Activated naive CD4-positive, alpha-beta T cell treated with anti-CD3 and anti-CD28 coated beads, Interleukin-2, amount 50 U/mL, for 72 hours (primary cell): ENCODE results near the gene FAM83D. TPM values are rescaled to one million over a fixed set of nuclear protein-coding genes. Genes with fewer than 3 reads are reported as not detected.

ENCODE experiments used
- ATAC-seq, 2 donors: fragments of 150-1000 bp; cut with Tn5 transposase; 2 replicates each; pipeline ENCODE4 v1.10.0; 2021; ENCODE audit warnings: mild to moderate bottlenecking in 2 of 2, moderate library complexity in 2 of 2
- DNase-seq, 2 donors: peaks; one replicate each; pipeline ENCODE4 v3.0.0; 2021 to 2022; ENCODE audit warnings: low spot score in 2 of 2
- H3K27ac Mint-ChIP-seq, 2 donors: one replicate each; pipeline ENCODE4 v1.8.0; 2022; ENCODE audit warnings: mild to moderate bottlenecking in 2 of 2, mixed read lengths in 2 of 2
- H3K36me3 Mint-ChIP-seq, 2 donors: one replicate each; pipeline ENCODE4 v1.8.0; 2022; ENCODE audit warnings: mixed read lengths in 2 of 2
- H3K9me3 Mint-ChIP-seq, 2 donors: one replicate each; pipeline ENCODE4 v1.8.0; 2022; ENCODE audit warnings: mixed read lengths in 2 of 2
- total RNA-seq, 2 donors: library from RNA; stranded (reverse); gene quantifications; one replicate each; pipeline ENCODE4 v1.2.3, GENCODE V29; 2022

FAM83D gene
- total RNA-seq, 2 donors from 2014 or later, result 14.5 to 18.4 TPM

DNA sequence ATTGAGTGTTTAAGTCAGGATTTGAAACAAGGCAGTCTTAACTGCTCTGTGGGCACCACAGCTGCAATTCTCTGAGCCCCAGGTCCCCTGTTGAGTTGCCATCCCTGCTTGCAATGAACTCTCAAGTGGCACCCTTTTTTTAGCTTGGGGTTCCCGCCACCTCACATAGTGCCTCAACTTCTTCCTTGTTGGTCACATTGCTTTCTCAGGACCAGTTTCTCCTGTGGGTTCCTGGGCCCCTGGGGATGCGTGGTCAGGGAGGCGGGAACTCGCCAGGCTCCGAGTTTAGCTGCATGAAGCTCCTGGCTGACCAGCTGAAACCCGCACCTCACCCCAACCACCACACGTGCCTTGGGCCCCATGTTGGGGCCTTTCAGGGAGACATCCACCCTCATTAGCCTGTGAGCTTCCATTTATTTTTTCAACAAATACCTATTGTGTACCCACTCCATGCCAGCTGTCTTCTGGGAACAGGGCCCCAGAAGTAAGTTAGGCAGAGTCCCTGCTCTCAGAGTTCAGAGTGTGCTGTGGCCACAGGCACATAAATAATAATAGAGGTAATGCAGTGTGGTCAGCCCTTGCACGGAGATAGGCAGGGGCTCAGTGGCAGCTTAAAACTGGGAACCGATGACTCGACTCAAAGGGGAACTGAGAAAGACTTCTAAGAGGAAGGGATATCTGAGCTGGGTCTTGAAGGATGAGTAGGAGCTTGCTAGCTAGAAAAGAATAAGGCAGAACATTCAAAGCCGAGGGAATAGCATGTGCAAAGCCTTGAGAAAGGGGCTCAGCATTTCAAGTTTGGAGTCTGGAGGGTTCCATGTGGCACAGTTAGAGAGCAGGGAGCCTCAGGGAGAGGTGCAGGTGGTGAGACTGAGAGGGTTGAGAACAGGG is 33.9 kb upstream of the FAM83D start:
- DNase-seq (no peak), ATAC-seq (peak; percentile 12 to 50)
- H3K27ac Mint-ChIP-seq, result peak overlapping the region; percentile 58 to 75
- H3K9me3 Mint-ChIP-seq, result no peaks in the 10 kb centered on the region
- H3K36me3 Mint-ChIP-seq, result peaks cover 5 to 14% of the 10 kb centered on the region in 2 donors

DNA sequence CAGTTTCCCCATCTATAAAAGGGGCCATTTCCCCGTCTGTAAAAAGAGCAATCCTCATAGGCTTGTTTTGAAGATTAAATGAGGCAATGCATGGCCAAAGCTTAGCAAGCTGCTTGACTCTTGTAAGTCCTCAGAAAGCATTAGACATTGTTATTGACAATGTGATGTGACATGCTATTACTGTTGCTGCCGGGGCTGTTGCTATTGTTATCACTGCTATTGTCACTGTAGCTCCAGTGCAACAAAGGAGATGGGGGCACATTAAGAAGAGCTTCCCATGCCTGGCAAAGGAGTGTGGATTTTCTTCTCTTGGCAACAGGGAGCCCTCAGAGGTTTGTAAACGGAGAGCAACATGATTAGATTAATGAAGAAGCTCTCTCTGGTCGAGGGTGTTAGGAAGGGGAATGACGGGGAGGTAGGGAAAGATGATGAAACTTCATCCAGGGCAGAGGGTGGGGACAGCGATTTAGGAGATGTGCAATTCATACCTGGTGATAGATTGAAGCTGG is 33.1 kb upstream of the FAM83D start:
- Mint-ChIP-seq H3K9me3 (no peaks in the 10 kb centered on the region), H3K36me3 (peaks cover 5 to 20% of the 10 kb centered on the region in 2 donors), H3K27ac (peak overlapping the region; percentile 75 to 94)
- DNase-seq, result no peak
- peak in 1 of 2 donors; percentile 3 for ATAC-seq

- Mint-ChIP-seq H3K9me3 (no peaks in the 10 kb centered on the region), H3K36me3 (peaks cover 5 to 20% of the 10 kb centered on the region in 2 donors), H3K27ac (peak overlapping the region; percentile 75 to 94)
- ATAC-seq (peak; percentile 68 to 82), DNase-seq (peak; percentile 79 to 86)
Observed at GRCh38 chr20:38893565-38894090, 32.6 kb upstream of the FAM83D start.

GRCh38 chr20:38894091-38894847 is 31.9 kb upstream of the FAM83D start:
- H3K9me3 Mint-ChIP-seq, result no peaks in the 10 kb centered on the region
- DNase-seq (no peak), ATAC-seq (peak in 1 of 2 donors; percentile 2)
- peak overlapping the region; percentile 75 to 94 for H3K27ac Mint-ChIP-seq
- peaks cover 5 to 20% of the 10 kb centered on the region in 2 donors for H3K36me3 Mint-ChIP-seq

DNA sequence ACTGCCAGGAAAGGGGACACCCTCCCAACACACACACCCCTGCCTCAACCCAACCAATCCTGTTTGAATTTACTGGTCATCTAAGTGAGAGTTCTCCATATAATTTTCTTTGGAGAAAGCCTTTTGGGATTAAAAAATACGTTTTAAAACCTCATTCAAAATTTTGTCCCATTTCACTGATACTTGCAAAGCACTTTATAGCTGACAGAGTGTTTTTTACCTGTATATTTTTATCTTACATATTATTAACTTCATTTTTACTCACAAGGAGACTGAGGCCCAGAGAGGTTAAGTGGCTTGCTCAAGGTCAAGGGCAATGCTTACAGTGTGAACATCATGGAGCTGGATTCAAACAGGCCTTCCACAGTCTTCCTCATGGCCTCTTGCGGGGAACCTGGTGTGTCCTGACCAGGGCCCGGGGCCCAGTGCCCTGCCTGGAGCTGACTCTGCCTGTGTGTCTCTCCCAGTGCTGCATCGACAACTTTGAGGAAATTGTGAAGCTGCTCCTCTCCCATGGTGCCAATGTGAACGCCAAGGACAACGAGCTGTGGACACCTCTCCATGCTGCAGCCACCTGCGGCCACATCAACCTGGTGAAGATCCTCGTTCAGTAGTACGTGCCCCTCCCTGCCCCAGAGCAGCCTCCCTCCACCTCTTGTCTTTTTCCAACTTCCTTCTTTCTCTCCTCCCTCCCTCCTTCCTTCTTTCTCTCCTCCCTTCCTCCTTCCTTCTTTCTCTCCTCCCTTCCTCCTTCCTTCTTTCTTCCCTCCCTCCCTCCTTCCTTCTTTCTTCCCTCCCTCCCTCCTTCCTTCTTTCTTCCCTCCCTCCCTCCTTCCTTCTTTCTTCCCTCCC is 30.9 kb upstream of the FAM83D start:
- H3K27ac Mint-ChIP-seq, result peak overlapping the region in 1 of 2 donors; percentile 21
- no peaks in the 10 kb centered on the region for H3K9me3 Mint-ChIP-seq
- ATAC-seq, result no peak
- DNase-seq, result no peak
- H3K36me3 Mint-ChIP-seq, result peaks cover 5 to 16% of the 10 kb centered on the region in 2 donors

GRCh38 chr20:38896009-38896594 is 30.1 kb upstream of the FAM83D start:
- ATAC-seq (no peak), DNase-seq (no peak)
- Mint-ChIP-seq H3K36me3 (peaks cover 5 to 16% of the 10 kb centered on the region in 2 donors), H3K9me3 (no peaks in the 10 kb centered on the region), H3K27ac (peak overlapping the region; percentile 67 to 79)

GRCh38 chr20:38897267-38897666 is 28.9 kb upstream of the FAM83D start:
- H3K36me3 Mint-ChIP-seq, result peaks cover 9 to 24% of the 10 kb centered on the region in 2 donors
- no peak for ATAC-seq
- H3K27ac Mint-ChIP-seq, result no peak overlapping the region
- DNase-seq, result no peak
- H3K9me3 Mint-ChIP-seq, result no peaks in the 10 kb centered on the region

DNA sequence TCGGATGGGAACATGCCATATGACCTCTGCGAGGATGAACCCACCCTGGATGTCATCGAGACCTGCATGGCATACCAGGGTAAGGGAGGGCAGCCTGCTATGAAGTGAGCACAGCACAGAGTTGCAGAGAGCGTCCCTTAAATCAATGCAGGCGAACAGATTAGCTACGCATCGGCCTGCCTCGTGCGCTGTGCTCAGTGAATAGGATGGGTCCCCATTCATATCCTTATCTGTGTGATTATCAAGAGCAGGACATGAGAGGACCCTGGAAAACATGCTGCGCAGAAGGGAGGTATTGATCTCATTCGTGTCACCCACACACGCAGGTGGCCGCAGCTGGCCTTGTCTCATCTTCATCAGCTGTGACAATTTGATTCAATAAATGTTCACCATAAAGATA is 25.6 kb upstream of the FAM83D start:
- ATAC-seq, result no peak
- Mint-ChIP-seq H3K36me3 (peaks cover 23 to 47% of the 10 kb centered on the region in 2 donors), H3K9me3 (peaks cover 0 to 4% of the 10 kb centered on the region in 2 donors), H3K27ac (no peak overlapping the region)
- no peak for DNase-seq

GRCh38 chr20:38902601-38903000 is 23.6 kb upstream of the FAM83D start:
- Mint-ChIP-seq H3K36me3 (peaks cover 30 to 50% of the 10 kb centered on the region in 2 donors), H3K27ac (no peak overlapping the region), H3K9me3 (peaks cover 0 to 4% of the 10 kb centered on the region in 2 donors)
- DNase-seq (no peak), ATAC-seq (no peak)

- Mint-ChIP-seq H3K9me3 (peaks cover 0 to 4% of the 10 kb centered on the region in 2 donors), H3K27ac (peak overlapping the region in 1 of 2 donors; percentile 58), H3K36me3 (peaks cover 37 to 45% of the 10 kb centered on the region in 2 donors)
- ATAC-seq (no peak), DNase-seq (no peak)
Observed at GRCh38 chr20:38903335-38903734, 22.9 kb upstream of the FAM83D start.

GRCh38 chr20:38905375-38905774 is 20.8 kb upstream of the FAM83D start:
- Mint-ChIP-seq H3K27ac (peak overlapping the region in 1 of 2 donors; percentile 84), H3K36me3 (peaks cover 37 to 45% of the 10 kb centered on the region in 2 donors), H3K9me3 (peaks cover 0 to 4% of the 10 kb centered on the region in 2 donors)
- no peak for DNase-seq
- no peak for ATAC-seq

GRCh38 chr20:38907918-38908677 is 18.1 kb upstream of the FAM83D start:
- ATAC-seq (no peak), DNase-seq (no peak)
- H3K9me3 Mint-ChIP-seq, result peaks cover 0 to 4% of the 10 kb centered on the region in 2 donors
- peaks cover 29 to 31% of the 10 kb centered on the region in 2 donors for H3K36me3 Mint-ChIP-seq
- peak overlapping the region in 1 of 2 donors; percentile 41 for H3K27ac Mint-ChIP-seq

GRCh38 chr20:38915355-38915754 is 10.9 kb upstream of the FAM83D start:
- no peaks in the 10 kb centered on the region for H3K36me3 Mint-ChIP-seq
- no peak overlapping the region for H3K27ac Mint-ChIP-seq
- H3K9me3 Mint-ChIP-seq, result no peaks in the 10 kb centered on the region
- no peak for ATAC-seq
- DNase-seq, result no peak

DNA sequence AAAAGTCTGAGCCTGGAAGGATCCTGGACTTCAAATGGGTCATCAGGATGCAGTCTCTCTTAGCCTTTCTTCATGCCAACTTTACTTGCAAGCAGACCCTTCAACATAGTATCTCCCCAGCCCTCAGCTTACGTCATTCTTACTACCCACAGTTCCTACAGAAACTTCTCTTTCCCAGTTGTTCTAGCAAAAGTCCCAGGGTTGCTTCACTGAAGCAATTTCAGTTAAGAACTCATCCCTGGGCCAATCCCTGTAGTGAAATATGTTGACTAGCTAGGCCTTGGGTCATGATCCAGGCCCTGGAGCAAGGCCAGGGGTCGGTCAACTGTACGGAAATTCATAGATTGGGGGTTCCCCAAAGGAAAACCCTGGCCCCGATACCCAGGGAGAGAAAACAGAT is 8.6 kb upstream of the FAM83D start:
- no peaks in the 10 kb centered on the region for H3K9me3 Mint-ChIP-seq
- no peaks in the 10 kb centered on the region for H3K36me3 Mint-ChIP-seq
- H3K27ac Mint-ChIP-seq, result peak overlapping the region in 1 of 2 donors; percentile 55
- ATAC-seq (no peak), DNase-seq (no peak)

- Mint-ChIP-seq H3K9me3 (no peaks in the 10 kb centered on the region), H3K36me3 (no peaks in the 10 kb centered on the region), H3K27ac (no peak overlapping the region)
- ATAC-seq (peak in 1 of 2 donors; percentile 7), DNase-seq (peak in 1 of 2 donors; percentile 25)
Observed at GRCh38 chr20:38918172-38918571, 8.0 kb upstream of the FAM83D start.
